CD4-positive, alpha-beta T cell (primary cell): ENCODE data around the gene POLR3E. TPM values are rescaled to one million over a fixed set of nuclear protein-coding genes. Genes with fewer than 3 reads are reported as not detected.
A peak's percentile ranks its signal among the peaks of the same experiment; 100 is the strongest.

Source experiments
- ATAC-seq: fragments of 200-7000 bp; cut with Tn5 transposase; one replicate; pipeline ENCODE4 v1.10.0; 2022; ENCODE audit warnings: mild to moderate bottlenecking; ENCODE audit not compliant: poor library complexity
- CTCF ChIA-PET: fragments of 350-600 bp; sonication (Branson Sonifier 250); formaldehyde crosslinking; loops from one replicate; lab custom pipeline; 2021; ENCODE audit warnings: antibody characterized with exemption, inconsistent platforms; lab: Charles Lee
- POLR2A ChIA-PET: fragments of 350-600 bp; sonication (Branson Sonifier 250); formaldehyde crosslinking; loops from one replicate; lab custom pipeline; 2021; ENCODE audit warnings: antibody characterized with exemption, inconsistent platforms; lab: Charles Lee
- DNase-seq, 14 experiments: peaks; one replicate each; pipeline ENCODE4 v3.0.0-alpha.2; 2013 to 2020; ENCODE audit warnings: mixed read lengths in 2 of 14
- H3K27ac ChIP-seq, 2 donors: one replicate each; pipeline versions ENCODE4 v1.5.1 to v1.7.0; 2013; ENCODE audit warnings: low read length in 2 of 2, low read depth in 1 of 2, mild to moderate bottlenecking in 1 of 2
- H3K27me3 ChIP-seq, 2 experiments: 1 replicate in 1 of 2; 2 replicates in 1 of 2; pipeline versions ENCODE4 v1.6.1 to v1.7.0; 2013; ENCODE audit warnings: low read length in 2 of 2, control low read depth in 1 of 2, mild to moderate bottlenecking in 1 of 2, moderate library complexity in 1 of 2; ENCODE audit not compliant: insufficient read depth in 2 of 2, control insufficient read depth in 1 of 2
- H3K36me3 ChIP-seq: one replicate; pipeline ENCODE4 v1.6.1; 2013; ENCODE audit warnings: low read length, control low read depth; ENCODE audit not compliant: insufficient read depth
- H3K4me1 ChIP-seq: one replicate; pipeline ENCODE4 v1.6.1; 2013; ENCODE audit warnings: low read length, control low read depth; ENCODE audit not compliant: insufficient read depth
- H3K4me3 ChIP-seq: one replicate; pipeline ENCODE4 v1.5.1; 2013; ENCODE audit warnings: mild to moderate bottlenecking, low read length, moderate library complexity
- H3K9me3 ChIP-seq, 2 experiments: 1 replicate in 1 of 2; 2 replicates in 1 of 2; pipeline versions ENCODE4 v1.6.1 to v1.7.0; 2013; ENCODE audit warnings: low read length in 2 of 2, mild to moderate bottlenecking in 2 of 2, control low read depth in 1 of 2, moderate library complexity in 1 of 2; ENCODE audit not compliant: control insufficient read depth in 1 of 2, insufficient read depth in 1 of 2
- H3K27ac Mint-ChIP-seq: one replicate; pipeline ENCODE4 v1.8.0; 2020; ENCODE audit warnings: mixed read lengths
- H3K27me3 Mint-ChIP-seq: one replicate; pipeline ENCODE4 v1.8.0; 2021; ENCODE audit warnings: mixed read lengths
- H3K36me3 Mint-ChIP-seq: one replicate; pipeline ENCODE4 v1.8.0; 2021; ENCODE audit warnings: low read depth, mixed read lengths
- H3K4me1 Mint-ChIP-seq: one replicate; pipeline ENCODE4 v1.8.0; 2021; ENCODE audit warnings: low read depth, mixed read lengths
- H3K4me3 Mint-ChIP-seq: one replicate; pipeline ENCODE4 v1.8.0; 2020; ENCODE audit warnings: mild to moderate bottlenecking, mixed read lengths
- H3K9me3 Mint-ChIP-seq: one replicate; pipeline ENCODE4 v1.8.0; 2020; ENCODE audit warnings: mixed read lengths
- intact Hi-C, 2 experiments: fragments of 100-400 bp; cut with DNase I in 1 of 2; cut with micrococcal nuclease in 1 of 2; formaldehyde crosslinking; loops; one replicate each; pipeline versions ENCODE4 v1.15.1 to v1.9.0; 2023 to 2025; cut with DNase I, micrococcal nuclease
- total RNA-seq, 174 experiments: library from RNA in 2 of 174; stranded (reverse) in 2 of 174; gene quantifications; one replicate each; pipeline ENCODE4 v1.2.3 and lab custom pipeline; 2021 to 2026
- TF ChIP-seq, protein P1 (sequence below): fragments of 200-600 bp; IDR thresholded peaks from one replicate; pipeline ENCODE4 v1.8.0; 2022; ENCODE audit warnings: antibody characterized with exemption, mild to moderate bottlenecking

POLR3E gene
- total RNA-seq, 2 experiments from 2014 or later = 239 to 242 TPM

DNA sequence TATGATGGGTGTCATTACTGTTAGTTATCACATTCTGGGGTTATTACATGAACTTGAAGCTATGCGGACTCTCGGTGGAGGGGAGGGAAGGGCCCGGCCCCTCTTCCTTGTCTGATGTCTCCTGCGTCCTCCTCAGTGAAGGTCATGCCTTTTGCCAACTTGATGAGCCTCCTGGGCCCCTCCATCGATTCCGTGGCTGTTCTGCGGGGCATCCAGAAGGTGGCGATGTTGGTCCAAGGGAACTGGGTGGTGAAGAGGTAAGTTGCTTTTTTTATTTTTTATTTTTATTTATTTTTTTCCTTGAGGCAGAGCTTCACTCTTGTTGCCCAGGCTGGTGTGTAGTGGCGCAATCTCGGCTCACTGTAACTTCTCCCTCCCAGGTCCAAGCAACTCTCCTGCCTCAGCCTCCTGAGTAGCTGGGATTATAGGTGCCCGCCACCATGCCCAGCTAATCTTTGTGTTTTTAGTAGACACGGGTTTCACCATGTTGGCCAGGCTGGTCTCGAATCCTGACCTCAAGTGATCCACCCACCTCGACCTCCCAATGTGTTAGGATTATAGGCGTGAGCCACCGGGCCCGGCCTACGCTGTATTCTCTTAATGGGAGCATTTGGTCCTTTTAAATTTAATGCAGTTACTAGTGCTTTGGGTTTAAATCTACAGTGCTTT lies 21.6 kb downstream of the POLR3E start:
- ChIA-PET POLR2A (interaction anchor here (1.1 kb wide), 1 partner anchor 39 kb away, joined by 4 read pairs; no protein-coding TSS in a partner anchor), CTCF (interaction anchor here (0.7 to 1.7 kb wide), 4 partner anchors 12 to 56 kb away, joined by 3 to 5 read pairs (median 4); no protein-coding TSS in a partner anchor)
- TF ChIP-seq, protein P1, sequence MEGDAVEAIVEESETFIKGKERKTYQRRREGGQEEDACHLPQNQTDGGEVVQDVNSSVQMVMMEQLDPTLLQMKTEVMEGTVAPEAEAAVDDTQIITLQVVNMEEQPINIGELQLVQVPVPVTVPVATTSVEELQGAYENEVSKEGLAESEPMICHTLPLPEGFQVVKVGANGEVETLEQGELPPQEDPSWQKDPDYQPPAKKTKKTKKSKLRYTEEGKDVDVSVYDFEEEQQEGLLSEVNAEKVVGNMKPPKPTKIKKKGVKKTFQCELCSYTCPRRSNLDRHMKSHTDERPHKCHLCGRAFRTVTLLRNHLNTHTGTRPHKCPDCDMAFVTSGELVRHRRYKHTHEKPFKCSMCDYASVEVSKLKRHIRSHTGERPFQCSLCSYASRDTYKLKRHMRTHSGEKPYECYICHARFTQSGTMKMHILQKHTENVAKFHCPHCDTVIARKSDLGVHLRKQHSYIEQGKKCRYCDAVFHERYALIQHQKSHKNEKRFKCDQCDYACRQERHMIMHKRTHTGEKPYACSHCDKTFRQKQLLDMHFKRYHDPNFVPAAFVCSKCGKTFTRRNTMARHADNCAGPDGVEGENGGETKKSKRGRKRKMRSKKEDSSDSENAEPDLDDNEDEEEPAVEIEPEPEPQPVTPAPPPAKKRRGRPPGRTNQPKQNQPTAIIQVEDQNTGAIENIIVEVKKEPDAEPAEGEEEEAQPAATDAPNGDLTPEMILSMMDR = peak; percentile 65
- intact Hi-C loops = no loop called here
- H3K4me3 ChIP-seq = no peak overlapping the region
- H3K36me3 ChIP-seq = peaks cover 91% of the 10 kb centered on the region
- peaks cover 86% of the 10 kb centered on the region for H3K36me3 Mint-ChIP-seq
- peaks cover 11% of the 10 kb centered on the region for H3K4me1 Mint-ChIP-seq
- H3K9me3 Mint-ChIP-seq = no peaks in the 10 kb centered on the region
- peak overlapping the region; percentile 25 for H3K4me3 Mint-ChIP-seq
- no peak overlapping the region for H3K27ac Mint-ChIP-seq
- H3K4me1 ChIP-seq = peaks cover 10% of the 10 kb centered on the region
- H3K9me3 ChIP-seq = no peaks in the 10 kb centered on the region
- H3K27me3 ChIP-seq = no peaks in the 10 kb centered on the region
- H3K27me3 Mint-ChIP-seq = no peaks in the 10 kb centered on the region
- no peak overlapping the region for H3K27ac ChIP-seq
- peak; percentile 44 to 75 (median 60) for DNase-seq
- peak; percentile 40 for ATAC-seq

DNA sequence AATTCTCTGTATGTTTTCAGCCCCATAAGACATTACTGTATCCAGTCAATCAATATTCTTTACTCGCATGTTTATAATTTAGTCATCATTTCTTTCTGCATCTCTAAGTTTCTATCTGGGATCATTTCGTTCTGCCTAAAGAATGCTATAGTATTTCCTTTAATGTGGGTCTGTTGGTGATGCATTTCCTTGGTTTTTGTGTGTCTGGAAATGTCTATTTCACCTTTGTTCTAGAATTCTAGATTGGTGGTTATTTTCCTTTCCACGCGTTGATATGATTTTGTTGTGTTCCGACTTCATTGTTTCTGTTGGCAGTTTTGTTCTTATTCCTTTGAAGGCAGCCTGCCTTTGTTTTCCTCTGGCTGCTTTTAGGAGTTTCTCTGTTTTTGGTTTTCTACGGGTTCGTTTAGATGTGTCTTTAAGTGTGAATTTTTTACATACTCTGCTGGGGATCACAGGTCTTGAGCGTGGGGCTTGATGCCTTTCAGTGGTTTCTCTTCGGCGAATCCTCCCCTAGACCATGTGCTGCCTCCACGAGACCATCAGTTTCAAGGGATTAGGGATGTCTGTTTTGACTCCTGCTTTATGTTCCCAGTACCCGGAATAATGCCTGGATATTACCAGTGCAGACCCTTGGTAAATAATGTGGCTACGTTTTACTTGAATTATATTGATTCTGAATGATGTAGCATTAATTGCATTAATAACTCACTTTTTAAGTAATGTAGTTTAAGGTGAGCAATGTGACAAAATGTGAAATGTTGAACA lies 23.5 kb downstream of the POLR3E start:
- Histone ChIP-seq H3K27me3 (no peaks in the 10 kb centered on the region), H3K9me3 (no peaks in the 10 kb centered on the region), H3K4me1 (peaks cover 10% of the 10 kb centered on the region), H3K4me3 (no peak overlapping the region), H3K36me3 (peaks cover 95% of the 10 kb centered on the region), H3K27ac (no peak overlapping the region)
- intact Hi-C loops = loop anchor here (2.0 to 5.0 kb wide), 4 partner anchors 37 to 1132 kb away; partner anchors contain the start of gene CDR2 (in 1 of the 2)
- H3K9me3 Mint-ChIP-seq = no peaks in the 10 kb centered on the region
- TF ChIP-seq, protein P1 = no peak
- ChIA-PET CTCF (interaction anchor here (0.6 to 1.6 kb wide), 19 partner anchors 8 to 99 kb away, joined by 3 to 10 read pairs (median 5); no protein-coding TSS in a partner anchor), POLR2A (interaction anchor here (0.9 to 1.2 kb wide), 4 partner anchors 34 to 54 kb away, joined by 4 to 10 read pairs (median 6); partner anchors contain the start of gene CDR2)
- H3K4me3 Mint-ChIP-seq = no peak overlapping the region
- peaks cover 11% of the 10 kb centered on the region for H3K4me1 Mint-ChIP-seq
- peaks cover 86% of the 10 kb centered on the region for H3K36me3 Mint-ChIP-seq
- DNase-seq (no peak), ATAC-seq (no peak)
- H3K27me3 Mint-ChIP-seq = no peaks in the 10 kb centered on the region
- peak overlapping the region; percentile 82 for H3K27ac Mint-ChIP-seq

DNA sequence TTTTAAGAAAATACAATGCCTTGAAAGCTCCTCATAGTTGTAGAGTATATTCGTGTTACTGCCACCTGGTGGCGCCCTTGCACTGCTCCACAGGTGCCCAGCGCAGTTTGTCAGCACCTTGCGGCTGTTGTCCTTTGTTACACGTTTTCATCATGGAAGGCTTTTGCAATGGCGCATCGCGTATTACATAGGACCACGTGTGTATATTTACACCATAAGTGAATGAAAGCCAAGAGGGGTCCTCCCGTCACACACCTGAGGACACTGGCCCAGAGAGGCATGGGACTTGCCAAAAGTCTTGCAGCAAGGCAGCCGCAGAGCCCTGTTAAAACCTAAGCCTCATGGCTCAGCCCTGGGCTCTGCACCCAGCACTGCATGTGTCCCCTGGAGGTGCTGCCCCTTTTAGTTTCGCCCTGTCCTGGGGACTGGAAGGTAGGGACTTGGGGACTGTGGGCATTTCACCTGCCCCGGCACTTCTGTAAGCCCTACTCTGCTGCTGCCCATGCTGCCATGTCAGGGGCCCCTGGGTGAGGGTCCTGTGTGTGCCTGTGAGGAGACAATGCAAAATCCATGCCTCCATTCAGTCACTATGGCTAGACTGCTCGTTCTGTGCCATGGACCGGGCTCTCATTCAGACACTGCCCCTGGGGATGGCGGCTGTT lies 24.3 kb downstream of the POLR3E start:
- H3K27me3 ChIP-seq = no peaks in the 10 kb centered on the region
- POLR2A ChIA-PET = interaction anchor here (0.9 to 1.2 kb wide), 4 partner anchors 34 to 53 kb away, joined by 4 to 10 read pairs (median 6); partner anchors contain the start of gene CDR2
- Mint-ChIP-seq H3K4me1 (peaks cover 11% of the 10 kb centered on the region), H3K4me3 (no peak overlapping the region), H3K27ac (peak overlapping the region; percentile 82), H3K36me3 (peaks cover 81% of the 10 kb centered on the region), H3K27me3 (no peaks in the 10 kb centered on the region), H3K9me3 (no peaks in the 10 kb centered on the region)
- H3K9me3 ChIP-seq = no peaks in the 10 kb centered on the region
- H3K27ac ChIP-seq = no peak overlapping the region
- H3K4me1 ChIP-seq = peaks cover 10% of the 10 kb centered on the region
- intact Hi-C loops = loop anchor here (2.0 to 5.0 kb wide), 4 partner anchors 36 to 1133 kb away; partner anchors contain the start of gene CDR2 (in 1 of the 2)
- peak; percentile 81 for ATAC-seq
- H3K4me3 ChIP-seq = no peak overlapping the region
- peak; percentile 54 to 89 (median 69) for DNase-seq
- TF ChIP-seq, protein P1 = peak; percentile 99
- CTCF ChIA-PET = interaction anchor here (0.6 to 1.6 kb wide), 19 partner anchors 8 to 100 kb away, joined by 3 to 10 read pairs (median 5); no protein-coding TSS in a partner anchor
- peaks cover 95% of the 10 kb centered on the region for H3K36me3 ChIP-seq
